Keratinocyte (primary cell): Measurements from ENCODE around the gene DTNB. TPM values are rescaled to one million over a fixed set of nuclear protein-coding genes. Genes with fewer than 3 reads are reported as not detected.

Experiments used
- DNase-seq: peaks from one replicate; pipeline ENCODE4 v3.0.0-alpha.2; 2011; ENCODE audit warnings: low read depth, missing footprints, low spot score
- FAIRE-seq: peaks from 2 replicates; lab custom pipeline; 2011; peaks lifted over from hg19 to GRCh38; lab: Jason Lieb, UNC
- H2AFZ ChIP-seq: 2 replicates; pipeline ENCODE4 v1.6.0; 2012; ENCODE audit warnings: low read length, control low read depth, inconsistent platforms; ENCODE audit not compliant: control insufficient read depth
- H3K27ac ChIP-seq: 2 replicates; pipeline ENCODE4 v1.5.1; 2011; ENCODE audit warnings: low read length; ENCODE audit not compliant: control insufficient read depth, insufficient read depth
- H3K27me3 ChIP-seq: 3 replicates; pipeline ENCODE4 v1.6.0; 2011; ENCODE audit warnings: low read length; ENCODE audit not compliant: control insufficient read depth, insufficient read depth; ENCODE audit errors: extremely low read depth
- H3K36me3 ChIP-seq, 2 experiments: 2 replicates in 1 of 2; 3 replicates in 1 of 2; pipeline ENCODE4 v1.5.1; 2011; ENCODE audit warnings: low read length in 2 of 2, mild to moderate bottlenecking in 1 of 2; ENCODE audit not compliant: control insufficient read depth in 2 of 2, insufficient read depth in 2 of 2; ENCODE audit errors: extremely low read depth in 1 of 2
- H3K4me1 ChIP-seq: 3 replicates; pipeline ENCODE4 v1.5.1; 2011; ENCODE audit warnings: low read length; ENCODE audit not compliant: control insufficient read depth, insufficient read depth; ENCODE audit errors: extremely low read depth
- H3K4me2 ChIP-seq: 3 replicates; pipeline ENCODE4 v1.6.0; 2011; ENCODE audit warnings: low read depth, low read length; ENCODE audit not compliant: control insufficient read depth, insufficient read depth; ENCODE audit errors: extremely low read depth
- H3K4me3 ChIP-seq, 3 experiments: fragments of 200-600 bp in 1 of 3; sonication (generic) in 1 of 3; 2 replicates in 2 of 3; 3 replicates in 1 of 3; pipeline ENCODE4 v1.5.1; 2011 to 2016; ENCODE audit warnings: low read length in 3 of 3, mild to moderate bottlenecking in 3 of 3, control low read depth in 2 of 3, inconsistent platforms in 1 of 3, low read depth in 1 of 3, mixed read lengths in 1 of 3, mixed run types in 1 of 3, moderate library complexity in 1 of 3; ENCODE audit not compliant: control insufficient read depth in 2 of 3, insufficient read depth in 2 of 3; ENCODE audit errors: extremely low read depth in 1 of 3
- H3K79me2 ChIP-seq: 2 replicates; pipeline ENCODE4 v1.6.0; 2012; ENCODE audit warnings: low read length; ENCODE audit not compliant: control insufficient read depth, insufficient read depth
- H3K9ac ChIP-seq: 3 replicates; pipeline ENCODE4 v1.6.0; 2011; ENCODE audit warnings: low read length; ENCODE audit not compliant: control insufficient read depth, insufficient read depth; ENCODE audit errors: extremely low read depth
- H3K9me1 ChIP-seq: 3 replicates; pipeline ENCODE4 v1.6.0; 2011; ENCODE audit warnings: low read length; ENCODE audit not compliant: control insufficient read depth, insufficient read depth; ENCODE audit errors: extremely low read depth
- H3K9me3 ChIP-seq: 2 replicates; pipeline ENCODE4 v1.5.1; 2012; ENCODE audit warnings: low read depth, low read length; ENCODE audit not compliant: control insufficient read depth
- H4K20me1 ChIP-seq: 3 replicates; pipeline ENCODE4 v1.6.0; 2011; ENCODE audit warnings: low read length; ENCODE audit not compliant: control insufficient read depth, insufficient read depth; ENCODE audit errors: extremely low read depth
- EZH2 ChIP-seq: IDR thresholded peaks from one replicate; pipeline ENCODE4 v1.6.1; 2012; ENCODE audit warnings: inconsistent platforms, mild to moderate bottlenecking, low read length, moderate library complexity
- dilution Hi-C: fragments of 300-500 bp; cut with MboI; formaldehyde crosslinking; loops from one replicate; pipeline ENCODE4 v1.7.0; 2020; ENCODE audit warnings: low sequenced_read_pairs; ENCODE audit not compliant: extremely low pct_ligation_motif_present
- polyA plus RNA-seq, 5 experiments: library from polyadenylated mRNA; depleted of rRNA in 3 of 5; stranded (reverse) in 3 of 5; stranded (forward) in 1 of 5; unstranded in 1 of 5; fragments of >200 nt; gene quantifications; 1 replicate in 1 of 5; 2 replicates in 3 of 5; 3 replicates in 1 of 5; pipeline versions ENCODE4 v1.2.1 to v1.2.3, GENCODE V29; 2011 to 2012; ENCODE audit warnings: missing spikeins in 2 of 5, low read depth in 1 of 5, low replicate concordance in 1 of 5
- TF ChIP-seq, protein P1 (sequence below), 3 experiments: IDR thresholded peaks in 1 of 3; conservative IDR thresholded peaks in 1 of 3; optimal IDR thresholded peaks in 1 of 3; 2 replicates in 2 of 3; 3 replicates in 1 of 3; pipeline versions ENCODE3 to v1.5.1; 2011; ENCODE audit warnings: low read length in 3 of 3, mild to moderate bottlenecking in 3 of 3, moderate library complexity in 2 of 3, control low read depth in 1 of 3, inconsistent platforms in 1 of 3; ENCODE audit not compliant: insufficient read depth in 2 of 3; ENCODE audit errors: extremely low read depth in 1 of 3

Gene DTNB
- polyA plus RNA-seq, 1 donor (not counting 4 experiments of a cell fraction or from before 2014, with no cell fraction given): 31.5 TPM

DNA sequence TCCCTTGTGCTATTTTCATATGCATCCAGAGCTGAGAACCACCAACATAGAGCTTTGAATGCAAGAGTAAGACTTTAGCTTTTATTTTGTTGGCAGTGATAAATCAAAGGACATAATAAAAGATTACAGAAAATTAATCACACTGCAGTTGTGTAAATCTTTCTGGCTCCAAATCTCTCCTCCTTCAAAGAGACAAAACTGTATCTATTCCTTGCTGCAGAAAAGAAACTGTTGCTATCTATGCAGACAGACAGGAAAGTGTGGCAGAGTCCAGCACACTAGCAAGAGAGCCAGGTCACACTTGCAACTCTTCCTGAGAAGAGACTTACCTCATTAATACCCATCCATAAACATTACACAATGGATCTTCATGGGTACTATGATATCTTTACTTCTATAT is 57.5 kb downstream of the DTNB start:
- FAIRE-seq (no peak), DNase-seq (no peak)

DNA sequence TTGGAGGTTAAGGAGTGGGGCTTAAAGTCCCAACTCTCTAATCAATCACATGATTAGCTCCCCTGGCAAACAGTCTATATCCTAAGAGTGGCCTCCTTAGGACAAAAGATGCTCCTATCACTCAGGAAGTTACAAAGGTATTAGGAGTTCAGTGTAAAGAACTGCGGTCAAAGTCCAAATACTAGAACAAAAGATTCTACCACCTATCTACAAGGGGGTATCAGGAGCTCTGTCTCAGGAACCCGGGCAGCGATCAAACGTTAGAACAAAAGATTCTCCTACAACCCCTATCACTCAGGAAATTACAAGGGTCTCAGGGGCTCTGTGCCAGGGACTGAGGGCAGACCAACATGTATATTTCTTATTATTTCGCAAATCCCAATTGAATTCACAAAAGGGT is 58.0 kb downstream of the DTNB start:
- FAIRE-seq: no peak
- H3K9ac ChIP-seq: no peak overlapping the region
- no peak overlapping the region for H3K27ac ChIP-seq
- dilution Hi-C loops: no loop called here
- H3K36me3 ChIP-seq: no peaks in the 10 kb centered on the region
- H3K4me1 ChIP-seq: peaks cover 22% of the 10 kb centered on the region
- H3K4me3 ChIP-seq: no peak overlapping the region
- no peaks in the 10 kb centered on the region for H3K9me1 ChIP-seq
- H3K9me3 ChIP-seq: no peaks in the 10 kb centered on the region
- TF ChIP-seq, protein P1, sequence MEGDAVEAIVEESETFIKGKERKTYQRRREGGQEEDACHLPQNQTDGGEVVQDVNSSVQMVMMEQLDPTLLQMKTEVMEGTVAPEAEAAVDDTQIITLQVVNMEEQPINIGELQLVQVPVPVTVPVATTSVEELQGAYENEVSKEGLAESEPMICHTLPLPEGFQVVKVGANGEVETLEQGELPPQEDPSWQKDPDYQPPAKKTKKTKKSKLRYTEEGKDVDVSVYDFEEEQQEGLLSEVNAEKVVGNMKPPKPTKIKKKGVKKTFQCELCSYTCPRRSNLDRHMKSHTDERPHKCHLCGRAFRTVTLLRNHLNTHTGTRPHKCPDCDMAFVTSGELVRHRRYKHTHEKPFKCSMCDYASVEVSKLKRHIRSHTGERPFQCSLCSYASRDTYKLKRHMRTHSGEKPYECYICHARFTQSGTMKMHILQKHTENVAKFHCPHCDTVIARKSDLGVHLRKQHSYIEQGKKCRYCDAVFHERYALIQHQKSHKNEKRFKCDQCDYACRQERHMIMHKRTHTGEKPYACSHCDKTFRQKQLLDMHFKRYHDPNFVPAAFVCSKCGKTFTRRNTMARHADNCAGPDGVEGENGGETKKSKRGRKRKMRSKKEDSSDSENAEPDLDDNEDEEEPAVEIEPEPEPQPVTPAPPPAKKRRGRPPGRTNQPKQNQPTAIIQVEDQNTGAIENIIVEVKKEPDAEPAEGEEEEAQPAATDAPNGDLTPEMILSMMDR (optimal IDR thresholded peaks at IDR 0.05 in 1 of 3, IDR thresholded peaks at IDR 0.05 in 1 of 3, conservative IDR thresholded peaks at IDR 0.05 in 1 of 3; ENCODE audit: extremely low read depth in 1 of 3, insufficient read depth in 2 of 3, low read length in 3 of 3): no peak
- TF ChIP-seq EZH2: no peak
- no peak for DNase-seq
- no peak overlapping the region for H3K4me2 ChIP-seq
- no peaks in the 10 kb centered on the region for H3K27me3 ChIP-seq
- peaks cover 2% of the 10 kb centered on the region for H3K79me2 ChIP-seq
- no peak overlapping the region for H2AFZ ChIP-seq
- no peaks in the 10 kb centered on the region for H4K20me1 ChIP-seq

More for the DNA sequence above, 57.5 kb downstream of the DTNB start:
- Histone ChIP-seq H3K27me3 (no peaks in the 10 kb centered on the region), H3K27ac (no peak overlapping the region), H3K9me1 (no peaks in the 10 kb centered on the region), H3K9me3 (no peaks in the 10 kb centered on the region), H4K20me1 (no peaks in the 10 kb centered on the region), H3K4me3 (no peak overlapping the region), H2AFZ (no peak overlapping the region), H3K79me2 (peaks cover 2% of the 10 kb centered on the region), H3K4me1 (peaks cover 22% of the 10 kb centered on the region), H3K9ac (no peak overlapping the region), H3K36me3 (no peaks in the 10 kb centered on the region), H3K4me2 (no peak overlapping the region)
- dilution Hi-C loops: no loop called here
- TF ChIP-seq, protein P1 (optimal IDR thresholded peaks at IDR 0.05 in 1 of 3, IDR thresholded peaks at IDR 0.05 in 1 of 3, conservative IDR thresholded peaks at IDR 0.05 in 1 of 3; ENCODE audit: extremely low read depth in 1 of 3, insufficient read depth in 2 of 3, low read length in 3 of 3): no peak
- TF ChIP-seq EZH2: no peak
